ENCODE measurements around the gene DSG1.
"Not testable (repeated sequence)": the region's sequence is repeated elsewhere in the genome, so short reads cannot be mapped to it uniquely, and the experiment has no call there.

DSG1 gene
- total RNA-seq = 0 reads per million in 9 experiments

DNA sequence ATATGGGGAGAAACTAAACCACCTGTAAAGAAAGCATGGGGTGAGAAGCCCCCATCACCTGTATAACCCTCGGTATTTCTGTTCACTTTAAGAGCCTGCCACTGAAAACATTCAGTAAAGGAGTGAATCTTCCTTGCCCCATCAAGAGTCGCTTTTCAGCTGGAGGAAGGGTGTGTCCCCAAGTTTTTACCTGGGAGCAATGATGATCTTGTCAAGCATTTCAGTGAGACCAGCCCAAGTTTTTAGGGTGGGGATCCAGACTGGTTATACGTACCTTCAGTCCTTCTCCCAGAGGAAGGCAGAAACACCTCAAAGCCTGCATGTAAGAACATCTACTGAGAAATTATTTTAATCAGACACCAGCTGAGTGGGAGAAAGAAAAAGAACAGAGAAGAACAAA is at the start of gene DSG1:
Gene DSG1 (plus strand): TSS at position 301 of the 400 bp plus-strand sequence. CDS start 141 bp downstream, outside the sequence.
- Mint-ChIP-seq H3K36me3 (ENCODE audit: insufficient read depth) (no peaks in the 10 kb centered on the region), H3K4me1 (ENCODE audit: low read depth in 2 of 2) (no peaks in the 10 kb centered on the region), H3K9me3 (peaks cover 0 to 9% of the 10 kb centered on the region in 2 donors), H3K27ac (no peak within 1 kb of the TSS), H3K27me3 (no peaks in the 10 kb centered on the region), H3K4me3 (no peak within 1 kb of the TSS)
- ATAC-seq (replicated peaks) (no peak), DNase-seq (no peak)

DNA sequence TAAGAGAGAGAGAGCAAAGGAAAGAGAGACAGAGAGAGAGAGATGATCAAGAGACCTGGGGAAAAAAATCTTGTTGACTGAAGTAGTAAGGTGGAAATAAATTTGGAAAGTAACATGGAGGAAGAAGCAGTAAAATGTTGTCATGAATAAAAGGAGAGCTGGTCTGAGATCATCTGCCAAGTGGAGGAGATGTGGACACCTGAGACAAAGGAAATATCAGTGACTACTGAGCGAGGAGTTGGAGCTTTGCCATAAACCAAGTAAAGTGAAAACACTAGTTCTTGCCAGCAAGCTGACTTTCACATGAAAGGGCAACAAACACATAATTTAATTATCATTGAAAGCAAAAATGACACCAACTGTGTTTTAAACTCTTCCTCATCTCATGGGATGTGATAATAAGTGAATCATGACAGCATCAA is 49.0 kb upstream of the DSG1 start:
- no peaks in the 10 kb centered on the region for H3K36me3 Mint-ChIP-seq (ENCODE audit: insufficient read depth)
- peaks cover 10 to 15% of the 10 kb centered on the region in 2 donors for H3K9me3 Mint-ChIP-seq
- DNase-seq (no peak), ATAC-seq (replicated peaks) (no peak)
- no peaks in the 10 kb centered on the region for H3K27me3 Mint-ChIP-seq
- no peak overlapping the region for H3K27ac Mint-ChIP-seq
- H3K4me1 Mint-ChIP-seq (ENCODE audit: low read depth in 2 of 2) = no peaks in the 10 kb centered on the region
- H3K4me3 Mint-ChIP-seq = no peak overlapping the region

- Mint-ChIP-seq H3K4me3 (no peak overlapping the region), H3K27me3 (no peaks in the 10 kb centered on the region), H3K9me3 (peaks cover 10 to 15% of the 10 kb centered on the region in 2 donors), H3K4me1 (ENCODE audit: low read depth in 2 of 2) (no peaks in the 10 kb centered on the region), H3K36me3 (ENCODE audit: insufficient read depth) (no peaks in the 10 kb centered on the region), H3K27ac (no peak overlapping the region)
- ATAC-seq (replicated peaks) = no peak
- no peak for DNase-seq
These were observed 48.4 kb upstream of the DSG1 start for GRCh38 chr18:31269566-31269965.

- DNase-seq (no peak), ATAC-seq (replicated peaks) (no peak)
- Mint-ChIP-seq H3K27me3 (no peaks in the 10 kb centered on the region), H3K36me3 (ENCODE audit: insufficient read depth) (no peaks in the 10 kb centered on the region), H3K9me3 (peaks cover 10 to 15% of the 10 kb centered on the region in 2 donors), H3K4me1 (ENCODE audit: low read depth in 2 of 2) (no peaks in the 10 kb centered on the region), H3K27ac (no peak overlapping the region), H3K4me3 (no peak overlapping the region)
These were observed 47.4 kb upstream of the DSG1 start for GRCh38 chr18:31270578-31270977.

DNA sequence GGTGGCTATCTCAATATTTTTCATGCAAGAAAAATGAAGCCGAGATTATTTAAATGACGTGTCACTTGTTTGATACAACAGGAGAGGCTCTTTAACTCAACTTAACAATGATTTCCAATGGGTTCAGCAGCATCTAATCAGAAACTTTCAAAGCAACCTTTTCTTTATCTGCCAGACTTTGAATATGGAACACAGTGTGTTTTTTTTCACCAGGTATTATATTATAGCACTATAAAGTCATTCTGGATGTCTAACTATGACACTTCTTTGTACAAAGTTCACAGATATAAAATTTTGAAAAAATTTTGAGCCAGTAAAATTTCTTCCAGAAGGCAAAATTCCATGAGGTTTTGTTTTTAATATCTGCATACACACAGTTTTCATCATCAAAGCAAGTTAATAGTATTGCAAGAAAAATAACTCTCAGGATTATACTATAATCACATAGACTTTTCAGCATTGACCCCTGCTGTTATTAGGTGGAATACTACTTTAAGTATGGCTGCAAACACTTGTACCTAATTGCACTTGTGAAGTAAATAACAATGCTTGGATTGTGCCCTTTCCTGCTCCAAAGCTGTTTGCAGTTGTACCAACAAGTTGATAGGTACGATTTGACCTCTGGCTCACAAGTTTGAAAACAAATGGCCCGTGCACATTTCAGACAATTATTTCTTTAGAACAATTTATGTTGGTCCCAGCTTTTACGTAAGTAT is 44.0 kb upstream of the DSG1 start:
- ATAC-seq (replicated peaks) = no peak
- Mint-ChIP-seq H3K27me3 (no peaks in the 10 kb centered on the region), H3K27ac (no peak overlapping the region)

DNA sequence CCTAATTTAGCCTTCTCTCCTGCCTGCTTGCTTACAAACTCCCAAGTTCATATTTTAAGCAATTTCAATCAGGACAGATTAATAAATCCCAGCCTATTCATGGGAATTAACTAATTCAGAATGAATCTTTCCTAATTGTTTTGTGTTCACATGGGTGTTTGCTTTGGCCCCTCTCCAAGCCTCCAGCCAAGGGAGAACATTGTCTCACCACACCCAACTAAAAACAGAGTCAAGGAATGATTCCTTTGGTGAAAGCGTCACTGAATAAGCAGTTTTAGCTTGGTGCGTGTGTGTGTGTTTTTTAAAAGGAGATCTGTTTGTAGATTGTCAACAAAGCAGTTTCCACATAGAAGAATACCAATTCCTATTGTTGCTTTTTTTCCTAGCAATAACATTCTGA is 43.0 kb upstream of the DSG1 start:
- no peak for DNase-seq
- no peak for ATAC-seq (replicated peaks)
- H3K4me3 Mint-ChIP-seq = no peak overlapping the region
- H3K36me3 Mint-ChIP-seq (ENCODE audit: insufficient read depth) = no peaks in the 10 kb centered on the region
- no peaks in the 10 kb centered on the region for H3K4me1 Mint-ChIP-seq (ENCODE audit: low read depth in 2 of 2)
- H3K9me3 Mint-ChIP-seq = peaks cover 5 to 7% of the 10 kb centered on the region in 2 donors
- H3K27ac Mint-ChIP-seq = no peak overlapping the region
- H3K27me3 Mint-ChIP-seq = no peaks in the 10 kb centered on the region

More for the DNA sequence above, 44.0 kb upstream of the DSG1 start:
- Mint-ChIP-seq H3K4me3 (no peak overlapping the region), H3K9me3 (peaks cover 5 to 8% of the 10 kb centered on the region in 2 donors), H3K36me3 (ENCODE audit: insufficient read depth) (no peaks in the 10 kb centered on the region), H3K4me1 (ENCODE audit: low read depth in 2 of 2) (no peaks in the 10 kb centered on the region)
- no peak for DNase-seq

GRCh38 chr18:31275722-31276463 is 42.1 kb upstream of the DSG1 start:
- Mint-ChIP-seq H3K4me3 (no peak overlapping the region), H3K9me3 (peaks cover 5 to 7% of the 10 kb centered on the region in 2 donors), H3K27me3 (no peaks in the 10 kb centered on the region), H3K27ac (no peak overlapping the region), H3K36me3 (ENCODE audit: insufficient read depth) (no peaks in the 10 kb centered on the region), H3K4me1 (ENCODE audit: low read depth in 2 of 2) (no peaks in the 10 kb centered on the region)
- ATAC-seq (replicated peaks) (no peak), DNase-seq (no peak)

- no peaks in the 10 kb centered on the region for H3K9me3 Mint-ChIP-seq
- no peaks in the 10 kb centered on the region for H3K4me1 Mint-ChIP-seq (ENCODE audit: low read depth in 2 of 2)
- no peak overlapping the region for H3K27ac Mint-ChIP-seq
- no peak for ATAC-seq (replicated peaks)
- H3K36me3 Mint-ChIP-seq (ENCODE audit: insufficient read depth) = no peaks in the 10 kb centered on the region
- DNase-seq = no peak
- H3K27me3 Mint-ChIP-seq = no peaks in the 10 kb centered on the region
- no peak overlapping the region for H3K4me3 Mint-ChIP-seq
These were observed 39.3 kb upstream of the DSG1 start for GRCh38 chr18:31278609-31279071.

DNA sequence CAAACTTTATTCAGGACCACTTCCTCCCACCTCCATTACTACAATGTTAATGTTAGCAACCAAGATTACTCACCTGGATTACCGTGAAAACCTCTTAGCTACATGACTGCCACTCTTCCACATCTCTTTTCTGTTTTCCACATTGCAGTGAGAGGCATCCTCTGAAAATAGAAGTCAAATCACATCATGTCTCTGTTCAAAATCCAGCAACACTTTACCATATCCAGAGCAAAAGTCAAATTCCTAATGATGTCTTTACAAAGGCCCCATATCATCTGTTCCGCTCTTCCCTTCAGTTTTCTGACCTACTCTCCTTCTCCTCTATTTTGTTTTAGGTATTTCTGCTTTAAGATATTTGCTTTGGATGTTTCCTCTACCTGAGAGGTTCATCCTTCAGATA is 37.5 kb upstream of the DSG1 start:
- DNase-seq = no peak
- H3K27ac Mint-ChIP-seq = no peak overlapping the region
- no peaks in the 10 kb centered on the region for H3K4me1 Mint-ChIP-seq (ENCODE audit: low read depth in 2 of 2)
- H3K9me3 Mint-ChIP-seq = peaks cover 4 to 9% of the 10 kb centered on the region in 2 donors
- no peaks in the 10 kb centered on the region for H3K36me3 Mint-ChIP-seq (ENCODE audit: insufficient read depth)
- no peak overlapping the region for H3K4me3 Mint-ChIP-seq
- ATAC-seq (replicated peaks) = no peak
- H3K27me3 Mint-ChIP-seq = no peaks in the 10 kb centered on the region

- no peaks in the 10 kb centered on the region for H3K4me1 Mint-ChIP-seq (ENCODE audit: low read depth in 2 of 2)
- no peaks in the 10 kb centered on the region for H3K27me3 Mint-ChIP-seq
These were observed 36.5 kb upstream of the DSG1 start for GRCh38 chr18:31281437-31281836.

GRCh38 chr18:31289446-31289845 is 28.5 kb upstream of the DSG1 start:
- H3K9me3 Mint-ChIP-seq = peaks cover 21 to 63% of the 10 kb centered on the region in 2 donors
- not testable (repeated sequence) for H3K36me3 Mint-ChIP-seq (ENCODE audit: insufficient read depth); DNase-seq; H3K4me3 Mint-ChIP-seq; H3K27me3 Mint-ChIP-seq; ATAC-seq (replicated peaks); H3K27ac Mint-ChIP-seq; H3K4me1 Mint-ChIP-seq (ENCODE audit: low read depth in 2 of 2)

More at GRCh38 chr18:31281437-31281836, 36.5 kb upstream of the DSG1 start:
- H3K4me3 Mint-ChIP-seq = no peak overlapping the region
- no peak overlapping the region for H3K27ac Mint-ChIP-seq
- ATAC-seq (replicated peaks) = no peak
- H3K36me3 Mint-ChIP-seq (ENCODE audit: insufficient read depth) = no peaks in the 10 kb centered on the region
- H3K9me3 Mint-ChIP-seq = peaks cover 5 to 18% of the 10 kb centered on the region in 2 donors
- DNase-seq = no peak

GRCh38 chr18:31291688-31292087 is 26.3 kb upstream of the DSG1 start:
- no peak overlapping the region for H3K27ac Mint-ChIP-seq
- no peaks in the 10 kb centered on the region for H3K27me3 Mint-ChIP-seq
- ATAC-seq (replicated peaks) = no peak

DNA sequence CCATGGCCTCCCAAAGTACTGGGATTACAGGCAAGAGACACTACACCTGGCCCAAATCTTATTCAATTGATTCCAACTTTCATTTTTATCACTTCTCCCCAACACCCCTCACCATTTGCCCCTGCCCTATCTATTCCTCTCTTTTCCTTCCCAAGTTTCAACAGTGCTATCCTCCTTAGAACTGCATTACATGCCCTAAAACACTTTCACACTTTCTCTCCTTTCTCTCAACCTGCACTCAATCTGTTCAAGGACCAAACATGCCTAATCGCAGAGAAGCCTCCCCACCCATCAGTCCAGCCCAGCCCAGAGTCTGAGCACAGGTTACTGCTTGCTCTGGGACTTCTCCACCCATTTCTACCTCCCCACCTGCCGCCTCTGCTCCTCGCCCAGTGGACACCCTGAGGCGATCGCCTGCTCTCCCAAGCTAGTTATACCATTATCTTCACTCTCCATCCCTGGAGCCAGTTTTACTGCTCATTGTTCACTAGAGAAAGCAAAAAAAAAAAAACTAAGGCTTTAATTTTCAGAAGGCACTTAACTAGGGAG is 23.7 kb upstream of the DSG1 start:
- H3K36me3 Mint-ChIP-seq (ENCODE audit: insufficient read depth) = no peaks in the 10 kb centered on the region
- peaks cover 3 to 23% of the 10 kb centered on the region in 2 donors for H3K9me3 Mint-ChIP-seq
- H3K4me3 Mint-ChIP-seq = no peak overlapping the region
- DNase-seq (no peak), ATAC-seq (replicated peaks) (no peak)
- no peaks in the 10 kb centered on the region for H3K27me3 Mint-ChIP-seq
- no peak overlapping the region for H3K27ac Mint-ChIP-seq
- H3K4me1 Mint-ChIP-seq (ENCODE audit: low read depth in 2 of 2) = no peaks in the 10 kb centered on the region

More at GRCh38 chr18:31291688-31292087, 26.3 kb upstream of the DSG1 start:
- peaks cover 15 to 44% of the 10 kb centered on the region in 2 donors for H3K9me3 Mint-ChIP-seq
- H3K4me3 Mint-ChIP-seq = no peak overlapping the region
- H3K36me3 Mint-ChIP-seq (ENCODE audit: insufficient read depth) = no peaks in the 10 kb centered on the region
- no peak for DNase-seq
- no peaks in the 10 kb centered on the region for H3K4me1 Mint-ChIP-seq (ENCODE audit: low read depth in 2 of 2)

Measured in effector memory CD8-positive, alpha-beta T cell (primary cell).